ENCODE results near the gene GDAP1L1.

GRCh38 chr20:44208165-44208564 lies 38.9 kb upstream of the GDAP1L1 start:
- TF ChIP-seq, protein P1, sequence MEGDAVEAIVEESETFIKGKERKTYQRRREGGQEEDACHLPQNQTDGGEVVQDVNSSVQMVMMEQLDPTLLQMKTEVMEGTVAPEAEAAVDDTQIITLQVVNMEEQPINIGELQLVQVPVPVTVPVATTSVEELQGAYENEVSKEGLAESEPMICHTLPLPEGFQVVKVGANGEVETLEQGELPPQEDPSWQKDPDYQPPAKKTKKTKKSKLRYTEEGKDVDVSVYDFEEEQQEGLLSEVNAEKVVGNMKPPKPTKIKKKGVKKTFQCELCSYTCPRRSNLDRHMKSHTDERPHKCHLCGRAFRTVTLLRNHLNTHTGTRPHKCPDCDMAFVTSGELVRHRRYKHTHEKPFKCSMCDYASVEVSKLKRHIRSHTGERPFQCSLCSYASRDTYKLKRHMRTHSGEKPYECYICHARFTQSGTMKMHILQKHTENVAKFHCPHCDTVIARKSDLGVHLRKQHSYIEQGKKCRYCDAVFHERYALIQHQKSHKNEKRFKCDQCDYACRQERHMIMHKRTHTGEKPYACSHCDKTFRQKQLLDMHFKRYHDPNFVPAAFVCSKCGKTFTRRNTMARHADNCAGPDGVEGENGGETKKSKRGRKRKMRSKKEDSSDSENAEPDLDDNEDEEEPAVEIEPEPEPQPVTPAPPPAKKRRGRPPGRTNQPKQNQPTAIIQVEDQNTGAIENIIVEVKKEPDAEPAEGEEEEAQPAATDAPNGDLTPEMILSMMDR (conservative IDR thresholded peaks at IDR 0.05), result no peak
- TF ChIP-seq EZH2 (IDR thresholded peaks at IDR 0.05; ENCODE audit: low read depth), result no peak
